NCI-H460 (cell line): ENCODE results near the gene DHRS4L2. TPM values are rescaled to one million over a fixed set of nuclear protein-coding genes. Genes with fewer than 3 reads are reported as not detected.
"Not testable (repeated sequence)": the region's sequence is repeated elsewhere in the genome, so short reads cannot be mapped to it uniquely, and the experiment has no call there.

Source experiments
- DNase-seq: peaks from one replicate; pipeline ENCODE4 v3.0.0-alpha.2; 2016; ENCODE audit warnings: low read depth; ENCODE audit errors: extremely low read depth
- total RNA-seq: library from RNA; depleted of rRNA; stranded (reverse); fragments of >200 nt; shearing (Covaris generic); gene quantifications from 2 replicates; pipeline ENCODE4 v1.2.3, GENCODE V29; 2014

Gene DHRS4L2
- total RNA-seq, 1 experiment from 2014 or later, result 21.7 TPM

GRCh38 chr14:23970283-23970659 lies 18.5 kb upstream of the DHRS4L2 start:
- DNase-seq, result not testable (repeated sequence)

- DNase-seq, result not testable (repeated sequence)
These were observed 15.6 kb upstream of the DHRS4L2 start for GRCh38 chr14:23973178-23973577.

GRCh38 chr14:23974041-23974440 lies 14.7 kb upstream of the DHRS4L2 start:
- DNase-seq, result not testable (repeated sequence)

- not testable (repeated sequence) for DNase-seq
These were observed 11.5 kb upstream of the DHRS4L2 start for GRCh38 chr14:23977208-23977607.

- DNase-seq, result not testable (repeated sequence)
These were observed 6.5 kb upstream of the DHRS4L2 start for GRCh38 chr14:23981951-23982813.

- DNase-seq, result no peak
These were observed 3.7 kb upstream of the DHRS4L2 start for GRCh38 chr14:23984891-23985602.

GRCh38 chr14:23988223-23988606 lies 514 bp upstream of the DHRS4L2 start:
- DNase-seq, result not testable (repeated sequence)

GRCh38 chr14:23989734-23990445 lies 1.2 kb downstream of the DHRS4L2 start:
- DNase-seq, result not testable (repeated sequence)

GRCh38 chr14:23990961-23991360 lies 2.2 kb downstream of the DHRS4L2 start:
- not testable (repeated sequence) for DNase-seq

GRCh38 chr14:23993042-23993441 lies 4.3 kb downstream of the DHRS4L2 start:
- not testable (repeated sequence) for DNase-seq

- not testable (repeated sequence) for DNase-seq
These were observed 7.3 kb downstream of the DHRS4L2 start for GRCh38 chr14:23996009-23996408.

GRCh38 chr14:23996825-23997224 lies 8.1 kb downstream of the DHRS4L2 start:
- not testable (repeated sequence) for DNase-seq

- DNase-seq, result not testable (repeated sequence)
These were observed 10.9 kb downstream of the DHRS4L2 start for GRCh38 chr14:23999640-24000039.

GRCh38 chr14:24001078-24001477 lies 12.3 kb downstream of the DHRS4L2 start:
- DNase-seq, result not testable (repeated sequence)

GRCh38 chr14:24001679-24002078 lies 12.9 kb downstream of the DHRS4L2 start:
- DNase-seq, result not testable (repeated sequence)

GRCh38 chr14:24006471-24006816 lies 17.7 kb downstream of the DHRS4L2 start:
- not testable (repeated sequence) for DNase-seq

GRCh38 chr14:24006817-24007652 lies 18.3 kb downstream of the DHRS4L2 start:
- DNase-seq, result peak; percentile 14

- DNase-seq, result no peak
These were observed 22.3 kb downstream of the DHRS4L2 start for GRCh38 chr14:24011051-24011450.

GRCh38 chr14:24012726-24013273 lies 24.1 kb downstream of the DHRS4L2 start:
- not testable (repeated sequence) for DNase-seq
